Cardiac muscle cell (in vitro differentiated cells and primary cell): ENCODE measurements around the gene TRPV5. TPM values are rescaled to one million over a fixed set of nuclear protein-coding genes. Genes with fewer than 3 reads are reported as not detected.

Experiments
- DNase-seq, 2 donors: peaks; one replicate each; pipeline versions ENCODE4 v3.0.0 to v3.0.0-alpha.2; 2010 to 2017; ENCODE audit warnings: low read depth in 1 of 2, low spot score in 1 of 2
- H3K27ac ChIP-seq: fragments of 200-600 bp; sonication (generic); 2 replicates; pipeline ENCODE4 v1.5.1; 2016
- H3K27me3 ChIP-seq: fragments of 200-600 bp; sonication (generic); 2 replicates; pipeline ENCODE4 v1.6.0; 2016; ENCODE audit warnings: control low read depth
- H3K36me3 ChIP-seq: fragments of 200-600 bp; sonication (generic); 2 replicates; pipeline ENCODE4 v1.5.1; 2016; ENCODE audit warnings: control low read depth
- H3K4me1 ChIP-seq: fragments of 200-600 bp; sonication (generic); 2 replicates; pipeline ENCODE4 v1.8.1; 2017; ENCODE audit warnings: low read depth, mild to moderate bottlenecking, mixed run types
- H3K4me3 ChIP-seq: fragments of 200-600 bp; sonication (generic); 2 replicates; pipeline ENCODE4 v1.5.1; 2016; ENCODE audit warnings: mild to moderate bottlenecking
- H3K9me3 ChIP-seq: fragments of 200-600 bp; sonication (generic); 2 replicates; pipeline ENCODE4 v1.5.1; 2017; ENCODE audit warnings: low read depth, mild to moderate bottlenecking, control low read depth
- polyA plus RNA-seq: library from polyadenylated mRNA; unstranded; fragments of >200 nt; fragmentation: Nextera tagmentation; extraction: Ambion mirVana; gene quantifications from 2 replicates; pipeline ENCODE4 v1.2.1, GENCODE V29; 2016
- total RNA-seq: library from RNA; depleted of rRNA; stranded (reverse); fragments of >200 nt; gene quantifications from 2 replicates; pipeline ENCODE4 v1.2.3, GENCODE V29; 2016
- TF ChIP-seq, protein P1 (sequence below): IDR thresholded peaks from 2 replicates; pipeline ENCODE4 v1.5.1; 2012; ENCODE audit warnings: low read depth, mild to moderate bottlenecking, low read length

The TRPV5 gene
- total and polyA plus RNA-seq, 2 experiments from 2014 or later = not detected

- no peaks in the 10 kb centered on the region for H3K9me3 ChIP-seq
- DNase-seq = no peak
These were observed 61.4 kb downstream of the TRPV5 start for GRCh38 chr7:142872106-142872675.

DNA sequence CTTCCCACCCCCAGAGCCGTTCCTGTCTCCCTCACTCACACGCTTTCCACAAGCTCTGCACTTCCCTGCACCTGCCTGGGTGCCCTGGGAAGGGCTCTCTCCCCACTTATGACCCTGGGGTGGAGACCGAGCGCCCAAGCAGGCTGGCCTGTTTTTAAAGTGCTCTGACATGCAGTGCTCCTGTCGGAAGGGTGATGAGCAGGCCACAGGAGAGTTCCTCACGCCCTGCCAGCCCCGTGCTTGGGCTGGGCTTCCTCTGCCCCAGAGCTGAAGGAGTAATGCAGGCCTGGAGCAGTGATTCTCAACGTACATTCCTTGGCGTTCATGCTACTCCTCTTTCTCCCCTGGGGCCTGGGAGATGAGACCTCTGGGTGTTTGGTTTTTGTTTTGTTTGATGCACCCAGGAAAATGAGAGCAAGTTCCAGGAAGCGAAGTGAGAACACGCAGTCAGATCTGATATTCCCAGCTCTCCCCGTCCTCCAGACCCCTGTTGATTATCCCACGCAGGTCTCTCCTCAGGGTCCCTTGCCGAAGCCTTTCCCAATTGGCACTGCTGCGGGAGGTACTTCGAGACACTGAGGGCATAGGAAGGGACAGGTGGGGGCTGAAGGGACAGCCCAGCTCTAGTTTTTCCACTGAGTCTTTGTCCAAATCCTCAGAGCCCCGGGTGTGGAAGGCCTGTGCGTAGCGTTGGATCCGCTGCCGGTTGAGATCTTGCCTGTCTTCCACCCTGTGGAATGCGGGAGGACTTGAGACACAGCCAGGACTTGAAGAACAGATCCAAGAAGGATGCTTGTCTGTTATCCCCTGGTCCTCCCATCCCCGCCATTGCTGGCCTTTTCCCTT, 62.1 kb downstream of the TRPV5 start:
- H3K4me3 ChIP-seq = no peak overlapping the region

More at GRCh38 chr7:142872106-142872675, 61.4 kb downstream of the TRPV5 start:
- TF ChIP-seq, protein P1, sequence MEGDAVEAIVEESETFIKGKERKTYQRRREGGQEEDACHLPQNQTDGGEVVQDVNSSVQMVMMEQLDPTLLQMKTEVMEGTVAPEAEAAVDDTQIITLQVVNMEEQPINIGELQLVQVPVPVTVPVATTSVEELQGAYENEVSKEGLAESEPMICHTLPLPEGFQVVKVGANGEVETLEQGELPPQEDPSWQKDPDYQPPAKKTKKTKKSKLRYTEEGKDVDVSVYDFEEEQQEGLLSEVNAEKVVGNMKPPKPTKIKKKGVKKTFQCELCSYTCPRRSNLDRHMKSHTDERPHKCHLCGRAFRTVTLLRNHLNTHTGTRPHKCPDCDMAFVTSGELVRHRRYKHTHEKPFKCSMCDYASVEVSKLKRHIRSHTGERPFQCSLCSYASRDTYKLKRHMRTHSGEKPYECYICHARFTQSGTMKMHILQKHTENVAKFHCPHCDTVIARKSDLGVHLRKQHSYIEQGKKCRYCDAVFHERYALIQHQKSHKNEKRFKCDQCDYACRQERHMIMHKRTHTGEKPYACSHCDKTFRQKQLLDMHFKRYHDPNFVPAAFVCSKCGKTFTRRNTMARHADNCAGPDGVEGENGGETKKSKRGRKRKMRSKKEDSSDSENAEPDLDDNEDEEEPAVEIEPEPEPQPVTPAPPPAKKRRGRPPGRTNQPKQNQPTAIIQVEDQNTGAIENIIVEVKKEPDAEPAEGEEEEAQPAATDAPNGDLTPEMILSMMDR = no peak
- Histone ChIP-seq H3K4me3 (no peak overlapping the region), H3K36me3 (no peaks in the 10 kb centered on the region), H3K27ac (no peak overlapping the region), H3K27me3 (no peaks in the 10 kb centered on the region), H3K4me1 (no peaks in the 10 kb centered on the region)

GRCh38 chr7:142870566-142871259, 62.8 kb downstream of the TRPV5 start:
- no peaks in the 10 kb centered on the region for H3K9me3 ChIP-seq
- DNase-seq = no peak
- TF ChIP-seq, protein P1 = no peak
- H3K36me3 ChIP-seq = no peaks in the 10 kb centered on the region
- H3K4me3 ChIP-seq = no peak overlapping the region
- no peaks in the 10 kb centered on the region for H3K4me1 ChIP-seq
- no peaks in the 10 kb centered on the region for H3K27me3 ChIP-seq
- no peak overlapping the region for H3K27ac ChIP-seq

More for the DNA sequence above, 62.1 kb downstream of the TRPV5 start:
- TF ChIP-seq, protein P1 = no peak
- H3K9me3 ChIP-seq = no peaks in the 10 kb centered on the region
- H3K27ac ChIP-seq = no peak overlapping the region
- no peaks in the 10 kb centered on the region for H3K27me3 ChIP-seq
- no peak for DNase-seq
- H3K4me1 ChIP-seq = no peaks in the 10 kb centered on the region
- no peaks in the 10 kb centered on the region for H3K36me3 ChIP-seq

- no peak overlapping the region for H3K27ac ChIP-seq
- no peak overlapping the region for H3K4me3 ChIP-seq
- TF ChIP-seq, protein P1 = no peak
- no peak for DNase-seq
- H3K36me3 ChIP-seq = no peaks in the 10 kb centered on the region
- no peaks in the 10 kb centered on the region for H3K4me1 ChIP-seq
- H3K27me3 ChIP-seq = no peaks in the 10 kb centered on the region
- no peaks in the 10 kb centered on the region for H3K9me3 ChIP-seq
These were observed 63.4 kb downstream of the TRPV5 start for GRCh38 chr7:142870147-142870559.

DNA sequence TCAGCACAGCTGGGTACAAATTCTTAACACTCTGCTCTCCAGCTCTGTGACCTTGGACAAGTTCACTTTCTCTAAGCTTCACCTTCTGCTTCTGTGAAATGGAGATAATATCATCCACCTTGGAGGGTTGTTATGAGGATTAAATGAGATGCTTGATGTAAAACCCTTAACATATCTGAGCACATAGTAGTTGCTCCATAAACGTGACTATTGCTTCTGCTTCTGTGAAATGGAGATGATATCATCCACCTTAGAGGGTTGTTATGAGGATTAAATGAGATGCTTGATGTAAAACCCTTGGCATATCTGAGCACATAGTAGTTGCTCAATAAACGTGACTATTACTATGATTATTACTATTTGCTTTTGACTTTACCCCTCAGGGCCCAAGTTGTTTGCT, 64.1 kb downstream of the TRPV5 start:
- no peak for DNase-seq
- Histone ChIP-seq H3K4me1 (no peaks in the 10 kb centered on the region), H3K27ac (no peak overlapping the region), H3K9me3 (no peaks in the 10 kb centered on the region), H3K36me3 (no peaks in the 10 kb centered on the region), H3K4me3 (no peak overlapping the region), H3K27me3 (no peaks in the 10 kb centered on the region)
- TF ChIP-seq, protein P1 = no peak
